Activated CD4-positive, alpha-beta T cell treated with anti-CD3 and anti-CD28 coated beads for 36 hours (primary cell): ENCODE results near the gene ABCC9. TPM values are rescaled to one million over a fixed set of nuclear protein-coding genes. Genes with fewer than 3 reads are reported as not detected.
"Not testable (repeated sequence)": the region's sequence is repeated elsewhere in the genome, so short reads cannot be mapped to it uniquely, and the experiment has no call there.

Source experiments
- ATAC-seq: fragments of 200-7000 bp; cut with Tn5 transposase; one replicate; pipeline ENCODE4 v1.10.0; 2021; ENCODE audit warnings: mild to moderate bottlenecking, moderate library complexity
- CTCF ChIA-PET: fragments of 350-600 bp; sonication (Branson Sonifier 250); formaldehyde crosslinking; loops from one replicate; lab custom pipeline; 2021; ENCODE audit warnings: antibody characterized with exemption; lab: Charles Lee
- POLR2A ChIA-PET: fragments of 350-600 bp; sonication (Branson Sonifier 250); formaldehyde crosslinking; loops from one replicate; lab custom pipeline; 2021; ENCODE audit warnings: antibody characterized with exemption, inconsistent platforms; lab: Charles Lee
- DNase-seq: peaks from one replicate; pipeline ENCODE4 v3.0.0-alpha.2; 2020
- H3K27ac Mint-ChIP-seq: one replicate; pipeline ENCODE4 v1.8.0; 2021; ENCODE audit warnings: mixed read lengths
- H3K27me3 Mint-ChIP-seq: one replicate; pipeline ENCODE4 v1.8.0; 2021; ENCODE audit warnings: mixed read lengths
- H3K36me3 Mint-ChIP-seq: one replicate; pipeline ENCODE4 v1.8.0; 2021; ENCODE audit warnings: low read depth, mixed read lengths
- H3K4me1 Mint-ChIP-seq: one replicate; pipeline ENCODE4 v1.8.0; 2021; ENCODE audit warnings: mixed read lengths
- H3K4me3 Mint-ChIP-seq: one replicate; pipeline ENCODE4 v1.8.0; 2021; ENCODE audit warnings: mild to moderate bottlenecking, moderate library complexity, mixed read lengths
- H3K9me3 Mint-ChIP-seq: one replicate; pipeline ENCODE4 v1.8.0; 2021; ENCODE audit warnings: low read depth, mixed read lengths
- intact Hi-C, 2 experiments: fragments of 100-400 bp; cut with DNase I in 1 of 2; cut with micrococcal nuclease in 1 of 2; formaldehyde crosslinking; loops; one replicate each; pipeline versions ENCODE4 v1.14.2 to v1.15.1; 2022 to 2024; cut with DNase I, micrococcal nuclease
- total RNA-seq, 2 experiments: library from RNA; stranded (reverse); gene quantifications; one replicate each; pipeline ENCODE4 v1.2.3, GENCODE V29; 2021

Gene ABCC9
- total RNA-seq, 2 experiments from 2014 or later = not detected

DNA sequence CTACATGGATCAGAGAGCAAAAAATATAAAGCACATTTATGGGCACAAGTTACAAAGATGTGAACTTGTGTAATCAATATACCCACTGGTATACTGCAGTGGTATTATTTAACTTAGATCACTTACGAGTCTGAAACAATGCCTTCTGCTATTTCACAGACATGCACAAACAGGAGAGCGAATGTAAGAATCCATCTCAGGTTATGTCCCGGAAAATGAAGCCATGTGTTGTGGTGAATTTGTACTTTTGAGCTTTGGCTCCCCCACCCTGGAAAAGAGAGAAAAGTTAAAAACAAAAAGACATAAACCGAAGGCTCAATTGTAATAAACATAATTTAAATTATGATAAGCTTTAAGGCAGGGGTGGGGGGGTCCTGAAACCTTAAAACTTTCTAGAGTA is 7.6 kb downstream of the ABCC9 start:
- CTCF ChIA-PET = no interaction called here
- POLR2A ChIA-PET = no interaction called here
- no peak for ATAC-seq

DNA sequence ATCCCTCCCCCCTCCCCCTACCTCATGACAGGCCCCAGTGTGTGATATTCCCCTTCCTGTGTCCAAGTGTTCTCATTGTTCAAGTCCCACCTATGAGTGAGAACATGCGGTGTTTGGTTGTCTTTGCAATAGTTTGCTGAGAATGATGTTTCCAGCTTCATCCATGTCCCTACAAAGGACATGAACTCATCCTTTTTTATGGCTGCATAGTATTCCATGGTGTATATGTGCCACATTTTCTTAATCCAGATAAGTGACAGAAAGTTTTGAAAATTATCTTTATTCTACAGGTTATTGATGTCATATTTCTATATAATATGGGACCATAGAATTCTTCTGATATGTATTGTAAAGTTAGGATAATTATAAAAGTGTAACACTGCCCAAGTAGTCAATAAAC is 11.3 kb downstream of the ABCC9 start:
- CTCF ChIA-PET, ATAC-seq, intact Hi-C loops, DNase-seq, H3K4me1 Mint-ChIP-seq, H3K4me3 Mint-ChIP-seq, H3K36me3 Mint-ChIP-seq, H3K27me3 Mint-ChIP-seq, H3K9me3 Mint-ChIP-seq, POLR2A ChIA-PET, H3K27ac Mint-ChIP-seq: not testable (repeated sequence)

More for the DNA sequence above, 7.6 kb downstream of the ABCC9 start:
- intact Hi-C loops = no loop called here
- H3K27ac Mint-ChIP-seq = no peak overlapping the region
- no peaks in the 10 kb centered on the region for H3K4me1 Mint-ChIP-seq
- H3K27me3 Mint-ChIP-seq = peaks cover 18% of the 10 kb centered on the region
- H3K9me3 Mint-ChIP-seq = no peaks in the 10 kb centered on the region
- H3K36me3 Mint-ChIP-seq = no peaks in the 10 kb centered on the region
- no peak for DNase-seq
- no peak overlapping the region for H3K4me3 Mint-ChIP-seq

GRCh38 chr12:21925296-21925913 is 15.8 kb downstream of the ABCC9 start:
- ChIA-PET POLR2A (no interaction called here), CTCF (interaction anchor here (1.3 kb wide), 1 partner anchor 18 kb away, joined by 3 read pairs; no protein-coding TSS in a partner anchor)
- DNase-seq (no peak), ATAC-seq (no peak)
- H3K27me3 Mint-ChIP-seq = peaks cover 26% of the 10 kb centered on the region
- intact Hi-C loops = no loop called here
- no peak overlapping the region for H3K4me3 Mint-ChIP-seq
- no peaks in the 10 kb centered on the region for H3K4me1 Mint-ChIP-seq
- H3K9me3 Mint-ChIP-seq = no peaks in the 10 kb centered on the region
- no peak overlapping the region for H3K27ac Mint-ChIP-seq
- H3K36me3 Mint-ChIP-seq = no peaks in the 10 kb centered on the region

- ChIA-PET CTCF (no interaction called here), POLR2A (no interaction called here)
- no peak for ATAC-seq
- H3K27ac Mint-ChIP-seq = no peak overlapping the region
- no peak for DNase-seq
- H3K9me3 Mint-ChIP-seq = no peaks in the 10 kb centered on the region
- H3K4me3 Mint-ChIP-seq = no peak overlapping the region
- intact Hi-C loops = no loop called here
- H3K4me1 Mint-ChIP-seq = no peaks in the 10 kb centered on the region
- H3K27me3 Mint-ChIP-seq = peaks cover 24% of the 10 kb centered on the region
- no peaks in the 10 kb centered on the region for H3K36me3 Mint-ChIP-seq
Observed at GRCh38 chr12:21921436-21921835, 19.8 kb downstream of the ABCC9 start.

- ChIA-PET POLR2A (no interaction called here), CTCF (no interaction called here)
- intact Hi-C loops = no loop called here
- H3K4me1 Mint-ChIP-seq = no peaks in the 10 kb centered on the region
- peaks cover 21% of the 10 kb centered on the region for H3K27me3 Mint-ChIP-seq
- no peak for ATAC-seq
- H3K9me3 Mint-ChIP-seq = no peaks in the 10 kb centered on the region
- DNase-seq = no peak
- no peaks in the 10 kb centered on the region for H3K36me3 Mint-ChIP-seq
- H3K4me3 Mint-ChIP-seq = no peak overlapping the region
- no peak overlapping the region for H3K27ac Mint-ChIP-seq
Observed at GRCh38 chr12:21918456-21918855, 22.8 kb downstream of the ABCC9 start.

- no peaks in the 10 kb centered on the region for H3K9me3 Mint-ChIP-seq
- intact Hi-C loops = no loop called here
- DNase-seq = no peak
- ATAC-seq = no peak
- ChIA-PET CTCF (no interaction called here), POLR2A (no interaction called here)
- H3K4me1 Mint-ChIP-seq = no peaks in the 10 kb centered on the region
- H3K4me3 Mint-ChIP-seq = no peak overlapping the region
- no peak overlapping the region for H3K27ac Mint-ChIP-seq
- peaks cover 7% of the 10 kb centered on the region for H3K27me3 Mint-ChIP-seq
- no peaks in the 10 kb centered on the region for H3K36me3 Mint-ChIP-seq
Observed at GRCh38 chr12:21913823-21914222, 27.4 kb downstream of the ABCC9 start.

GRCh38 chr12:21912318-21912717 is 28.9 kb downstream of the ABCC9 start:
- intact Hi-C loops = no loop called here
- H3K4me1 Mint-ChIP-seq = no peaks in the 10 kb centered on the region
- H3K4me3 Mint-ChIP-seq = no peak overlapping the region
- H3K36me3 Mint-ChIP-seq = no peaks in the 10 kb centered on the region
- no peak for DNase-seq
- no peak overlapping the region for H3K27ac Mint-ChIP-seq
- no peaks in the 10 kb centered on the region for H3K9me3 Mint-ChIP-seq
- peaks cover 3% of the 10 kb centered on the region for H3K27me3 Mint-ChIP-seq
- ChIA-PET CTCF (no interaction called here), POLR2A (no interaction called here)
- ATAC-seq = no peak

DNA sequence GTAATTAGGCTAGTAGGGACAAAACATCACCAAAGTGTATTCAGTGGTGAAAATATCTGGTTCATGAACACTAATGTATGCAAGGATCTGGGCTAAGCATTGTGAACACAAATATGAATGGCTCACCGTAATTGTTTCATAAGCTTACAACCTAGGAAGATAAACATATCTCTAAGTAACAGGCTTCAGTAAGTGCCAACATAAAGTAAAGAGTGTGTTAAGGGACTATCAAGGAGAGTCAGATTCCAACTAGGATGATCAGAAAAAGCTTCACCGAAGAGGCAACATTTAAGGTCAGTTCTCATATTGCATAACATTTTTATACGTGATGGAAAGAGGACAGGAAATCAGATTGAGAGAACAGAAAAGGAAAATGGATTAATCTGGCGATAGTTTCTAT is 29.4 kb downstream of the ABCC9 start:
- Mint-ChIP-seq H3K27me3 (peaks cover 3% of the 10 kb centered on the region), H3K4me3 (no peak overlapping the region), H3K4me1 (no peaks in the 10 kb centered on the region), H3K36me3 (no peaks in the 10 kb centered on the region), H3K27ac (no peak overlapping the region), H3K9me3 (no peaks in the 10 kb centered on the region)
- DNase-seq (no peak), ATAC-seq (no peak)
- POLR2A ChIA-PET = no interaction called here
- intact Hi-C loops = no loop called here
- CTCF ChIA-PET = no interaction called here

DNA sequence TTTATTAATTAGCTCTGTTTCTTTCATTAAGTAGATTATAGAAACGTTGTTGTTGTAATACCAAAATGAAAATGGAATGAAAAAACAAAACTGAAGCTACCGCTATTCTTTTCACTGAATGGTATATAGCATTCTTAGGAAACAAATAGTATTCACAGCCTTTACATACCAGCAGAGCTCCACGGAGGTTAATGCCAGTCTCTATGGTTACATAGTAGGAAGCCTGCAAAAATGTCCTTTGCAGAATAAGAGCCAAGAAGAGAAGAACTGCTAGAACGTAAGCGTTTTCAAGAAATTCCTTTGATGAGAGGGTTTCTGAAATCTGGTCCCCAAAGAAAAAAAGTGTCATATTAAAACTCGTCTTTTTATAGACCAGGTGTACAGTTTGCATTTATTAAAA is 30.6 kb downstream of the ABCC9 start:
- no peak for DNase-seq
- intact Hi-C loops = no loop called here
- ATAC-seq = no peak
- ChIA-PET CTCF (no interaction called here), POLR2A (no interaction called here)
- H3K27me3 Mint-ChIP-seq = peaks cover 3% of the 10 kb centered on the region
- H3K9me3 Mint-ChIP-seq = no peaks in the 10 kb centered on the region
- H3K27ac Mint-ChIP-seq = no peak overlapping the region
- H3K4me1 Mint-ChIP-seq = no peaks in the 10 kb centered on the region
- no peaks in the 10 kb centered on the region for H3K36me3 Mint-ChIP-seq
- no peak overlapping the region for H3K4me3 Mint-ChIP-seq

GRCh38 chr12:21907948-21908837 is 33.0 kb downstream of the ABCC9 start:
- H3K27ac Mint-ChIP-seq = no peak overlapping the region
- H3K4me3 Mint-ChIP-seq = no peak overlapping the region
- no peak for DNase-seq
- ChIA-PET POLR2A (no interaction called here), CTCF (no interaction called here)
- intact Hi-C loops = no loop called here
- peaks cover 3% of the 10 kb centered on the region for H3K27me3 Mint-ChIP-seq
- no peak for ATAC-seq
- no peaks in the 10 kb centered on the region for H3K36me3 Mint-ChIP-seq
- H3K4me1 Mint-ChIP-seq = no peaks in the 10 kb centered on the region
- H3K9me3 Mint-ChIP-seq = peaks cover 1% of the 10 kb centered on the region

DNA sequence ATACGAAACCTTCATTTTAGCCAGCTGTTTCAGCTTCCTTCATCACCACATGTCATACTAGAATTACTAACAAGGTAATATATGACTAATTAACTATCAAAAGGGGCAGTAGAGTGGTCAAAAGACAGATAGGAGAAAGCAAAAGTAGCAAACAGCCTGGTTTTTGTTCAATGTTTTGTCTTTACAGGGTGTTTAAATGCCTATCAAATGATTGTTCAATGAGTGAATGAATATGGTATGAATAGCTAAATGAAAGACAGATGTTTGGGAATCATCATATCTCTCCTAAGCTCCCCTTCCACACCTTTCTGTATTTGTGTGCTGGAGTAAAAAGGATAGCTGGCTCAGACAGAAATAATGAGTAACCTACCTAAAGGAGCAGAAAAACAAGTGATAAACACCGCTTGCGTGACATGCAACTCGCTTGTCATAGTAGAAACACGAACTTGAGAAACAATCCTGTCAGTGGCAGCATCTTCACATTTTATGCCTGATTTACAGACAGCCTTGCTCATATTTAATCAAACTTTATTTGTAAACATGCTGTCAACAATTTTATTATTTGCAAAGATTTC is 34.2 kb downstream of the ABCC9 start:
- no peaks in the 10 kb centered on the region for H3K4me1 Mint-ChIP-seq
- ATAC-seq = no peak
- DNase-seq = no peak
- no peak overlapping the region for H3K4me3 Mint-ChIP-seq
- POLR2A ChIA-PET = no interaction called here
- intact Hi-C loops = no loop called here
- H3K27me3 Mint-ChIP-seq = peaks cover 3% of the 10 kb centered on the region
- H3K27ac Mint-ChIP-seq = no peak overlapping the region
- CTCF ChIA-PET = interaction anchor here (1.3 kb wide), 1 partner anchor 18 kb away, joined by 3 read pairs; no protein-coding TSS in a partner anchor
- H3K36me3 Mint-ChIP-seq = no peaks in the 10 kb centered on the region
- peaks cover 1% of the 10 kb centered on the region for H3K9me3 Mint-ChIP-seq

GRCh38 chr12:21899532-21899931 is 41.7 kb downstream of the ABCC9 start:
- POLR2A ChIA-PET, H3K4me3 Mint-ChIP-seq, H3K9me3 Mint-ChIP-seq, H3K4me1 Mint-ChIP-seq, DNase-seq, CTCF ChIA-PET, ATAC-seq, intact Hi-C loops, H3K36me3 Mint-ChIP-seq, H3K27ac Mint-ChIP-seq: not testable (repeated sequence)
- peaks cover 12% of the 10 kb centered on the region for H3K27me3 Mint-ChIP-seq
